Caco-2 (cell line): Measurements from ENCODE around the gene UBE2E2. TPM values are rescaled to one million over a fixed set of nuclear protein-coding genes. Genes with fewer than 3 reads are reported as not detected.
A peak's percentile ranks its signal among the peaks of the same experiment; 100 is the strongest.

ENCODE experiments used
- BruUV-seq: library from RNA; stranded (reverse); fragments of 400-500 nt; replicated peaks from 2 replicates; lab custom pipeline; 2021; lab: Mats Ljungman, UMichigan
- CTCF ChIA-PET: fragments of 300-600 bp; sonication (Branson Sonifier 250); formaldehyde crosslinking; loops from one replicate; lab custom pipeline; 2022; ENCODE audit warnings: antibody characterized with exemption; lab: Charles Lee
- POLR2A ChIA-PET: fragments of 300-600 bp; sonication (Branson Sonifier 250); formaldehyde crosslinking; loops from one replicate; lab custom pipeline; 2022; ENCODE audit warnings: antibody characterized with exemption; lab: Charles Lee
- DNase-seq, 2 experiments: peaks; one replicate each; pipeline versions ENCODE4 v3.0.0 to v3.0.0-alpha.2; 2020 to 2022
- H3K27me3 ChIP-seq: replicated peaks from 2 replicates; pipeline ENCODE4 v1.6.0; 2011; ENCODE audit warnings: low read length; ENCODE audit not compliant: control insufficient read depth, insufficient read depth
- H3K36me3 ChIP-seq: 2 replicates; pipeline ENCODE4 v1.5.1; 2011; ENCODE audit warnings: low read length; ENCODE audit not compliant: control insufficient read depth, insufficient read depth
- H3K4me1 ChIP-seq: fragments of 250-450 bp; sonication (Bioruptor Pico); 2 replicates; pipeline ENCODE4 v1.5.1; 2020; ENCODE audit warnings: mild to moderate bottlenecking
- H3K4me3 ChIP-seq: 2 replicates; pipeline ENCODE4 v1.5.1; 2011; ENCODE audit warnings: low read depth, mild to moderate bottlenecking, control low read depth, low read length
- H3K9me3 ChIP-seq: fragments of 250-450 bp; sonication (Bioruptor Pico); 2 replicates; pipeline ENCODE4 v1.5.1; 2020; ENCODE audit warnings: mild to moderate bottlenecking, moderate library complexity
- H3K27ac Mint-ChIP-seq: one replicate; pipeline ENCODE4 v1.8.0; 2022; ENCODE audit warnings: mixed read lengths; ENCODE audit not compliant: unreplicated experiment
- H3K27me3 Mint-ChIP-seq: one replicate; pipeline ENCODE4 v1.8.0; 2022; ENCODE audit warnings: mixed read lengths; ENCODE audit not compliant: insufficient read depth, unreplicated experiment
- H3K36me3 Mint-ChIP-seq: one replicate; pipeline ENCODE4 v1.8.0; 2022; ENCODE audit warnings: mild to moderate bottlenecking, mixed read lengths; ENCODE audit not compliant: insufficient read depth, unreplicated experiment
- H3K4me1 Mint-ChIP-seq: one replicate; pipeline ENCODE4 v1.8.0; 2022; ENCODE audit warnings: low read depth, mixed read lengths; ENCODE audit not compliant: unreplicated experiment
- H3K4me3 Mint-ChIP-seq: one replicate; pipeline ENCODE4 v1.8.0; 2022; ENCODE audit warnings: mild to moderate bottlenecking, moderate library complexity, mixed read lengths; ENCODE audit not compliant: unreplicated experiment
- H3K9me3 Mint-ChIP-seq: one replicate; pipeline ENCODE4 v1.8.0; 2022; ENCODE audit warnings: mixed read lengths; ENCODE audit not compliant: unreplicated experiment
- CTCF ChIP-seq, 2 experiments: fragments of 200-600 bp in 1 of 2; IDR thresholded peaks; 1 replicate in 1 of 2; 2 replicates in 1 of 2; pipeline versions ENCODE4 v1.5.1 to v1.8.0; 2011 to 2022; ENCODE audit warnings: antibody characterized with exemption in 1 of 2, control low read depth in 1 of 2, inconsistent platforms in 1 of 2, low read depth in 1 of 2, low read length in 1 of 2, mild to moderate bottlenecking in 1 of 2, moderate library complexity in 1 of 2; ENCODE audit not compliant: insufficient read depth in 1 of 2, severe bottlenecking in 1 of 2, unreplicated experiment in 1 of 2
- intact Hi-C: fragments of 100-400 bp; cut with micrococcal nuclease; formaldehyde crosslinking; loops from one replicate; pipeline ENCODE4 v1.10.0; 2022; ENCODE audit not compliant: unreplicated experiment
- total RNA-seq: library from RNA; stranded (reverse); gene quantifications from 2 replicates; pipeline ENCODE4 v1.2.3, GENCODE V29; 2022

UBE2E2 gene
- total RNA-seq, 1 experiment from 2014 or later, result 83.8 TPM

GRCh38 chr3:23219117-23219516, 16.0 kb downstream of the UBE2E2 start:
- no peak for TF ChIP-seq CTCF (IDR thresholded peaks at IDR 0.05; ENCODE audit: insufficient read depth in 1 of 2, low read depth in 1 of 2, low read length in 1 of 2, severe bottlenecking in 1 of 2, unreplicated experiment in 1 of 2)
- Mint-ChIP-seq H3K27me3 (no peaks in the 10 kb centered on the region), H3K9me3 (peaks cover under 1% of the 10 kb centered on the region), H3K36me3 (peaks cover 5% of the 10 kb centered on the region), H3K4me1 (peaks cover 9% of the 10 kb centered on the region), H3K4me3 (no peak overlapping the region), H3K27ac (peak overlapping the region; percentile 29)
- ChIA-PET POLR2A (no interaction called here), CTCF (no interaction called here)
- intact Hi-C loops, result loop anchor here (1.0 kb wide), 1 partner anchor 16 kb away; the partner anchor contains the start of gene UBE2E2
- Histone ChIP-seq H3K9me3 (no peaks in the 10 kb centered on the region), H3K4me3 (no peak overlapping the region), H3K4me1 (peaks cover 24% of the 10 kb centered on the region; the same call in 1 of the 2 replicates), H3K27me3 (no peaks in the 10 kb centered on the region), H3K36me3 (no peaks in the 10 kb centered on the region)
- DNase-seq, result peak in 1 of 2 experiments; percentile 2
- BruUV-seq, result no TSS peak

GRCh38 chr3:23219552-23219951, 16.4 kb downstream of the UBE2E2 start:
- TF ChIP-seq CTCF (IDR thresholded peaks at IDR 0.05; ENCODE audit: insufficient read depth in 1 of 2, low read depth in 1 of 2, low read length in 1 of 2, severe bottlenecking in 1 of 2, unreplicated experiment in 1 of 2), result no peak
- Histone ChIP-seq H3K9me3 (no peaks in the 10 kb centered on the region), H3K4me1 (peaks cover 24% of the 10 kb centered on the region; the same call in 1 of the 2 replicates), H3K36me3 (no peaks in the 10 kb centered on the region), H3K4me3 (no peak overlapping the region), H3K27me3 (no peaks in the 10 kb centered on the region)
- H3K4me1 Mint-ChIP-seq, result peaks cover 9% of the 10 kb centered on the region
- H3K27me3 Mint-ChIP-seq, result no peaks in the 10 kb centered on the region
- BruUV-seq, result no TSS peak
- ChIA-PET CTCF (no interaction called here), POLR2A (no interaction called here)
- intact Hi-C loops, result loop anchor here (1.0 kb wide), 1 partner anchor 16 kb away; the partner anchor contains the start of gene UBE2E2
- H3K4me3 Mint-ChIP-seq, result no peak overlapping the region
- DNase-seq, result no peak
- H3K9me3 Mint-ChIP-seq, result peaks cover 5% of the 10 kb centered on the region
- peaks cover 5% of the 10 kb centered on the region for H3K36me3 Mint-ChIP-seq
- peak overlapping the region; percentile 29 for H3K27ac Mint-ChIP-seq

- Mint-ChIP-seq H3K36me3 (peaks cover 5% of the 10 kb centered on the region), H3K27me3 (no peaks in the 10 kb centered on the region), H3K9me3 (peaks cover 9% of the 10 kb centered on the region), H3K27ac (no peak overlapping the region), H3K4me3 (no peak overlapping the region), H3K4me1 (peaks cover 9% of the 10 kb centered on the region)
- no TSS peak for BruUV-seq
- TF ChIP-seq CTCF (IDR thresholded peaks at IDR 0.05; ENCODE audit: insufficient read depth in 1 of 2, low read depth in 1 of 2, low read length in 1 of 2, severe bottlenecking in 1 of 2, unreplicated experiment in 1 of 2), result no peak
- no peak for DNase-seq
- intact Hi-C loops, result no loop called here
- ChIA-PET POLR2A (no interaction called here), CTCF (no interaction called here)
- Histone ChIP-seq H3K4me3 (no peak overlapping the region), H3K9me3 (no peaks in the 10 kb centered on the region), H3K27me3 (no peaks in the 10 kb centered on the region), H3K36me3 (no peaks in the 10 kb centered on the region), H3K4me1 (peaks cover 24% of the 10 kb centered on the region; the same call in 1 of the 2 replicates)
Measured at GRCh38 chr3:23221136-23221535, 18.0 kb downstream of the UBE2E2 start.
